C4-2B (cell line): Measurements from ENCODE around the gene EI24.

Experiments
- ZFX ChIP-seq: fragments of 450-650 bp; IDR thresholded peaks from 2 replicates; pipeline ENCODE4 v1.6.1; 2017
- TF ChIP-seq, protein P1 (sequence below): fragments of 450-650 bp; conservative IDR thresholded peaks from 2 replicates; pipeline ENCODE4 v1.5.1; 2017; ENCODE audit warnings: mild to moderate bottlenecking

DNA sequence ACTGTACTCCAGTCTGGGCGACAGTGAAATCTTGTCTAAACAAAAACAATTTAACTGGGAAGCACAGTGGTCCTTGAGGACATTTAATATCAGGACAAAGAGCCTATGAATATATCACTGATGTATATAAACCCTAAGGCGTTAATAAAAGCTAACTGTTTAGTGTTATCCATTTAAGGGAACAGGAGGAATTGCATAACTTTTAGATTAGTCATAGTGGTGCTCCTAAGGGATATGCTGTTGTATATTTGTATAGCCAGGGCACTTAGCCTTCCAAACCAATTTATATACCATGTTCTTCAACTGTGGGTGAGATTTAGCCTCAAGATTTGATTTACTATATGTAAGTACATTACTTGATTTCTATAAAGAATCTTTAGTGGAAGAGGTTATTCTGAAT lies 52.7 kb downstream of the EI24 start:
- TF ChIP-seq, protein P1, sequence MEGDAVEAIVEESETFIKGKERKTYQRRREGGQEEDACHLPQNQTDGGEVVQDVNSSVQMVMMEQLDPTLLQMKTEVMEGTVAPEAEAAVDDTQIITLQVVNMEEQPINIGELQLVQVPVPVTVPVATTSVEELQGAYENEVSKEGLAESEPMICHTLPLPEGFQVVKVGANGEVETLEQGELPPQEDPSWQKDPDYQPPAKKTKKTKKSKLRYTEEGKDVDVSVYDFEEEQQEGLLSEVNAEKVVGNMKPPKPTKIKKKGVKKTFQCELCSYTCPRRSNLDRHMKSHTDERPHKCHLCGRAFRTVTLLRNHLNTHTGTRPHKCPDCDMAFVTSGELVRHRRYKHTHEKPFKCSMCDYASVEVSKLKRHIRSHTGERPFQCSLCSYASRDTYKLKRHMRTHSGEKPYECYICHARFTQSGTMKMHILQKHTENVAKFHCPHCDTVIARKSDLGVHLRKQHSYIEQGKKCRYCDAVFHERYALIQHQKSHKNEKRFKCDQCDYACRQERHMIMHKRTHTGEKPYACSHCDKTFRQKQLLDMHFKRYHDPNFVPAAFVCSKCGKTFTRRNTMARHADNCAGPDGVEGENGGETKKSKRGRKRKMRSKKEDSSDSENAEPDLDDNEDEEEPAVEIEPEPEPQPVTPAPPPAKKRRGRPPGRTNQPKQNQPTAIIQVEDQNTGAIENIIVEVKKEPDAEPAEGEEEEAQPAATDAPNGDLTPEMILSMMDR = no peak
- TF ChIP-seq ZFX = no peak
